Stimulated activated naive CD8-positive, alpha-beta T cell treated with anti-CD3 and anti-CD28 coated beads, Interleukin-15, amount 100 ng/mL, for 72 hours (primary cell): Measurements from ENCODE around the gene NRARP.

Experiments used
- ATAC-seq: fragments of 150-1000 bp; cut with Tn5 transposase; 2 replicates; pipeline ENCODE4 v1.10.0; 2021; ENCODE audit warnings: mild to moderate bottlenecking, moderate library complexity
- DNase-seq, 2 donors: peaks; one replicate each; pipeline ENCODE4 v3.0.0; 2021 to 2022
- H3K27ac Mint-ChIP-seq, 2 donors: one replicate each; pipeline ENCODE4 v1.8.0; 2022; ENCODE audit warnings: mild to moderate bottlenecking in 2 of 2, mixed read lengths in 2 of 2, moderate library complexity in 2 of 2
- H3K27me3 Mint-ChIP-seq: one replicate; pipeline ENCODE4 v1.8.0; 2022; ENCODE audit warnings: mixed read lengths
- H3K4me1 Mint-ChIP-seq: one replicate; pipeline ENCODE4 v1.8.0; 2022; ENCODE audit warnings: mild to moderate bottlenecking, mixed read lengths
- H3K4me3 Mint-ChIP-seq, 2 donors: one replicate each; pipeline ENCODE4 v1.8.0; 2022; ENCODE audit warnings: mild to moderate bottlenecking in 2 of 2, mixed read lengths in 2 of 2, moderate library complexity in 1 of 2
- H3K9me3 Mint-ChIP-seq, 2 donors: one replicate each; pipeline ENCODE4 v1.8.0; 2022; ENCODE audit warnings: mixed read lengths in 2 of 2

Gene NRARP

GRCh38 chr9:137316012-137316981 lies 14.2 kb upstream of the NRARP start:
- H3K27me3 Mint-ChIP-seq, result peaks cover 8% of the 10 kb centered on the region
- peak overlapping the region; percentile 58 to 79 for H3K4me3 Mint-ChIP-seq
- peak overlapping the region; percentile 69 to 86 for H3K27ac Mint-ChIP-seq
- peak; percentile 53 to 55 for DNase-seq
- ATAC-seq, result peak; percentile 65
- H3K9me3 Mint-ChIP-seq, result no peaks in the 10 kb centered on the region
- H3K4me1 Mint-ChIP-seq, result peaks cover 34% of the 10 kb centered on the region

GRCh38 chr9:137315581-137316011 lies 13.5 kb upstream of the NRARP start:
- no peak overlapping the region for H3K27ac Mint-ChIP-seq
- peak overlapping the region in 1 of 2 donors; percentile 41 for H3K4me3 Mint-ChIP-seq
- no peak for ATAC-seq
- peaks cover 8% of the 10 kb centered on the region for H3K27me3 Mint-ChIP-seq
- no peaks in the 10 kb centered on the region for H3K9me3 Mint-ChIP-seq
- no peak for DNase-seq
- peaks cover 30% of the 10 kb centered on the region for H3K4me1 Mint-ChIP-seq

- ATAC-seq, result no peak
- Mint-ChIP-seq H3K27me3 (peaks cover 8% of the 10 kb centered on the region), H3K27ac (no peak overlapping the region), H3K4me1 (peaks cover 22% of the 10 kb centered on the region), H3K9me3 (no peaks in the 10 kb centered on the region), H3K4me3 (peak overlapping the region in 1 of 2 donors; percentile 21)
- DNase-seq, result peak in 1 of 2 donors; percentile 10
Measured at GRCh38 chr9:137314561-137315560, 12.8 kb upstream of the NRARP start.

GRCh38 chr9:137313956-137314560 lies 12.0 kb upstream of the NRARP start:
- H3K9me3 Mint-ChIP-seq, result no peaks in the 10 kb centered on the region

GRCh38 chr9:137313326-137313936 lies 11.4 kb upstream of the NRARP start:
- DNase-seq, result peak in 1 of 2 donors; percentile 9

More at GRCh38 chr9:137313956-137314560, 12.0 kb upstream of the NRARP start:
- peak in 1 of 2 donors; percentile 10 for DNase-seq
- no peak for ATAC-seq
- H3K27me3 Mint-ChIP-seq, result peaks cover 8% of the 10 kb centered on the region
- peaks cover 14% of the 10 kb centered on the region for H3K4me1 Mint-ChIP-seq
- no peak overlapping the region for H3K4me3 Mint-ChIP-seq
- H3K27ac Mint-ChIP-seq, result no peak overlapping the region

GRCh38 chr9:137312852-137313325 lies 10.8 kb upstream of the NRARP start:
- Mint-ChIP-seq H3K9me3 (no peaks in the 10 kb centered on the region), H3K4me1 (peaks cover 9% of the 10 kb centered on the region), H3K27me3 (peaks cover 8% of the 10 kb centered on the region), H3K4me3 (no peak overlapping the region), H3K27ac (no peak overlapping the region)
- DNase-seq (peak in 1 of 2 donors; percentile 9), ATAC-seq (no peak)

More at GRCh38 chr9:137313326-137313936, 11.4 kb upstream of the NRARP start:
- Mint-ChIP-seq H3K27ac (no peak overlapping the region), H3K9me3 (no peaks in the 10 kb centered on the region), H3K27me3 (peaks cover 8% of the 10 kb centered on the region), H3K4me3 (no peak overlapping the region), H3K4me1 (peaks cover 9% of the 10 kb centered on the region)
- no peak for ATAC-seq

GRCh38 chr9:137311986-137312851 lies 10.1 kb upstream of the NRARP start:
- DNase-seq, result peak in 1 of 2 donors; percentile 10
- ATAC-seq, result no peak
- no peak overlapping the region for H3K27ac Mint-ChIP-seq

GRCh38 chr9:137311171-137311985 lies 9.3 kb upstream of the NRARP start:
- Mint-ChIP-seq H3K4me3 (no peak overlapping the region), H3K4me1 (peaks cover 16% of the 10 kb centered on the region), H3K9me3 (no peaks in the 10 kb centered on the region), H3K27me3 (peaks cover 9% of the 10 kb centered on the region), H3K27ac (no peak overlapping the region)
- ATAC-seq (no peak), DNase-seq (peak in 1 of 2 donors; percentile 27)

More at GRCh38 chr9:137311986-137312851, 10.1 kb upstream of the NRARP start:
- H3K27me3 Mint-ChIP-seq, result peaks cover 13% of the 10 kb centered on the region
- no peak overlapping the region for H3K4me3 Mint-ChIP-seq
- H3K4me1 Mint-ChIP-seq, result peaks cover 15% of the 10 kb centered on the region
- no peaks in the 10 kb centered on the region for H3K9me3 Mint-ChIP-seq

- H3K4me3 Mint-ChIP-seq, result no peak overlapping the region
- DNase-seq, result peak in 1 of 2 donors; percentile 15
Measured at GRCh38 chr9:137310189-137311052, 8.3 kb upstream of the NRARP start.

GRCh38 chr9:137309368-137310188 lies 7.5 kb upstream of the NRARP start:
- Mint-ChIP-seq H3K9me3 (no peaks in the 10 kb centered on the region), H3K4me3 (no peak overlapping the region), H3K4me1 (peaks cover 32% of the 10 kb centered on the region), H3K27me3 (peaks cover 9% of the 10 kb centered on the region), H3K27ac (no peak overlapping the region)
- DNase-seq (no peak), ATAC-seq (no peak)

More at GRCh38 chr9:137310189-137311052, 8.3 kb upstream of the NRARP start:
- peaks cover 24% of the 10 kb centered on the region for H3K4me1 Mint-ChIP-seq
- ATAC-seq, result no peak
- H3K27ac Mint-ChIP-seq, result no peak overlapping the region
- H3K9me3 Mint-ChIP-seq, result no peaks in the 10 kb centered on the region
- H3K27me3 Mint-ChIP-seq, result peaks cover 9% of the 10 kb centered on the region

GRCh38 chr9:137308057-137308619 lies 6.1 kb upstream of the NRARP start:
- Mint-ChIP-seq H3K27ac (no peak overlapping the region), H3K4me3 (no peak overlapping the region), H3K9me3 (no peaks in the 10 kb centered on the region), H3K27me3 (peaks cover 9% of the 10 kb centered on the region), H3K4me1 (peaks cover 43% of the 10 kb centered on the region)
- ATAC-seq (no peak), DNase-seq (no peak)
